ENCODE data around the gene CAV2. TPM values are rescaled to one million over a fixed set of nuclear protein-coding genes. Genes with fewer than 3 reads are reported as not detected.

The CAV2 gene
- total and polyA plus RNA-seq, 9 of the 15 experiments (the other 6 are each of a cell fraction or from before 2014, with no cell fraction given), result 16.1 to 137 (median 38.3) TPM

- Histone ChIP-seq H4K20me1 (replicated peaks; ENCODE audit: control insufficient read depth, insufficient read depth, low read length) (no peaks in the 10 kb centered on the region), H3K4me1 (replicated peaks in 1 of 2; ENCODE audit: control insufficient read depth in 2 of 2, insufficient read depth in 2 of 2, low read length in 2 of 2) (peaks cover 21 to 24% of the 10 kb centered on the region in 2 experiments), H3K9ac (ENCODE audit: insufficient read depth in 1 of 2, low read depth in 2 of 2, low read length in 2 of 2) (no peak overlapping the region), H2AFZ (ENCODE audit: low read depth, low read length) (no peak overlapping the region), H3K4me3 (no peak overlapping the region), H3K27me3 (ENCODE audit: control insufficient read depth in 2 of 2, insufficient read depth in 2 of 2, low read length in 2 of 2) (peaks cover 0 to 7% of the 10 kb centered on the region in 2 experiments; a peak in 3 of 5 replicates), H3K9me1 (ENCODE audit: control insufficient read depth, insufficient read depth, low read length) (no peaks in the 10 kb centered on the region), H3K4me2 (ENCODE audit: insufficient read depth, low read length) (no peak overlapping the region), H3K79me2 (ENCODE audit: control insufficient read depth, insufficient read depth, low read length) (no peaks in the 10 kb centered on the region), H3K9me3 (replicated peaks; ENCODE audit: control insufficient read depth, insufficient read depth, low read depth, low read length) (no peaks in the 10 kb centered on the region), H3K36me3 (ENCODE audit: control insufficient read depth, insufficient read depth, low read length) (no peaks in the 10 kb centered on the region), H3K27ac (ENCODE audit: extremely low read depth, low read depth, low read length) (no peak overlapping the region)
- intact Hi-C loops (cut with micrococcal nuclease) (loop anchor here (2.0 kb wide), 4 partner anchors 61 to 347 kb away; no protein-coding TSS in a partner anchor), in situ Hi-C loops (cut with MboI) (no loop called here)
- FAIRE-seq (no peak), ATAC-seq (no peak), DNase-seq (ENCODE audit: extremely low read depth in 1 of 4, low spot score in 3 of 4) (no peak)
- WGBS (ENCODE audit: insufficient coverage, low coverage, missing lambda C conversion rate), result 38% methylated on average over 3 of the region's 3 CpGs
- ChIA-PET POLR2A (interaction anchor here (0.6 kb wide), 1 partner anchor 1244 kb away, joined by 3 read pairs; no protein-coding TSS in a partner anchor), CTCF (ENCODE audit: low intra/inter-chr PET ratio) (interaction anchor here (2.3 kb wide), 1 partner anchor 269 kb away, joined by 14 read pairs; no protein-coding TSS in a partner anchor)
- BruUV-seq (replicated peaks), result no TSS peak
- TF ChIP-seq GABPB1 (CRISPR knock-in tag; IDR thresholded peaks at IDR 0.05) (no peak), ZFP36 (IDR thresholded peaks at IDR 0.05; ENCODE audit: low read depth, low read length, partially characterized antibody) (no peak), SMAD2 (IDR thresholded peaks at IDR 0.05; ENCODE audit: low read depth, low read length) (no peak), PRDM10 (IDR thresholded peaks at IDR 0.05; ENCODE audit: partially characterized antibody) (no peak)
These were observed 28.0 kb downstream of the CAV2 start for GRCh38 chr7:116527521-116527920.

Data from K562 (cell line).